Measurements from ENCODE around the gene CPT2. TPM values are rescaled to one million over a fixed set of nuclear protein-coding genes. Genes with fewer than 3 reads are reported as not detected.
A peak's percentile ranks its signal among the peaks of the same experiment; 100 is the strongest.

CPT2 gene
- total RNA-seq, 4 donors from 2014 or later, result 27.3 to 84.8 (median 50.2) TPM

DNA sequence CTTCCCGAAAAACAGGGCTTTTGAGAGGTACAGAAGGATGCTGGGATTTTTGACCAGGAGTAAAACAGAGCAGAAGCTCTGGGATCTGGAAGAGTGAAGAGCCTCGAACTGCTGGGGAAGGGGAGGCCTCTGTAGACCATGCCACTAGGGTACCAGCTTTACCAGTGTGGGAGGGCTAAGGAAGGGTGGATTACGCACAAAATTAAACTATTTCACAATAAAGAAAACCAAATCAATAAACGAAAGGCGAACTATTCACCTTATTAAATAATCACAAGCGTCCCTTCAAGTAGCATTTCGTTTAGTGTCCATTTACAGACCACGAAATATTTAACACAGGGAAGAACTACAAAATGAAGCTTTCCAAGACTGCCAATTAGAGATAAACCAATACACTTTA, 23.1 kb downstream of the CPT2 start:
- H3K4me3 ChIP-seq, result peak overlapping the region; percentile 48 to 72 (median 67)
- in situ Hi-C loops (cut with MboI; ENCODE audit: low pct_ligation_motif_present in 1 of 4, low pct_unique_long_range_greater_than_20kb in 1 of 4, low sequenced_read_pairs in 3 of 4) (no loop called here), intact Hi-C loops (cut with DNase I; ENCODE audit: low total_unique reads) (no loop called here)
- peaks cover 12 to 16% (median 14%) of the 10 kb centered on the region in 4 donors for H3K4me1 ChIP-seq
- no peaks in the 10 kb centered on the region for H3K36me3 ChIP-seq
- DNase-seq, result no peak
- WGBS, 2 donors (ENCODE audit: low coverage in 1 of 2), result 18 to 22% methylated on average over 8 of the region's 8 CpGs
- H3K9me3 ChIP-seq, result no peaks in the 10 kb centered on the region
- peak overlapping the region; percentile 92 to 96 (median 94) for H3K27ac ChIP-seq
- no peaks in the 10 kb centered on the region for H3K27me3 ChIP-seq
- TF ChIP-seq POLR2A (IDR thresholded peaks at IDR 0.05) (no peak), POLR2AphosphoS5 (IDR thresholded peaks at IDR 0.05) (no peak), EP300 (IDR thresholded peaks at IDR 0.05; ENCODE audit: low read depth) (no peak)
- TF ChIP-seq, protein P1, sequence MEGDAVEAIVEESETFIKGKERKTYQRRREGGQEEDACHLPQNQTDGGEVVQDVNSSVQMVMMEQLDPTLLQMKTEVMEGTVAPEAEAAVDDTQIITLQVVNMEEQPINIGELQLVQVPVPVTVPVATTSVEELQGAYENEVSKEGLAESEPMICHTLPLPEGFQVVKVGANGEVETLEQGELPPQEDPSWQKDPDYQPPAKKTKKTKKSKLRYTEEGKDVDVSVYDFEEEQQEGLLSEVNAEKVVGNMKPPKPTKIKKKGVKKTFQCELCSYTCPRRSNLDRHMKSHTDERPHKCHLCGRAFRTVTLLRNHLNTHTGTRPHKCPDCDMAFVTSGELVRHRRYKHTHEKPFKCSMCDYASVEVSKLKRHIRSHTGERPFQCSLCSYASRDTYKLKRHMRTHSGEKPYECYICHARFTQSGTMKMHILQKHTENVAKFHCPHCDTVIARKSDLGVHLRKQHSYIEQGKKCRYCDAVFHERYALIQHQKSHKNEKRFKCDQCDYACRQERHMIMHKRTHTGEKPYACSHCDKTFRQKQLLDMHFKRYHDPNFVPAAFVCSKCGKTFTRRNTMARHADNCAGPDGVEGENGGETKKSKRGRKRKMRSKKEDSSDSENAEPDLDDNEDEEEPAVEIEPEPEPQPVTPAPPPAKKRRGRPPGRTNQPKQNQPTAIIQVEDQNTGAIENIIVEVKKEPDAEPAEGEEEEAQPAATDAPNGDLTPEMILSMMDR (IDR thresholded peaks at IDR 0.05), result no peak

- Histone ChIP-seq H3K36me3 (no peaks in the 10 kb centered on the region), H3K27ac (peak within 1 kb of the TSS; percentile 92 to 96 (median 94)), H3K9me3 (no peaks in the 10 kb centered on the region), H3K27me3 (no peaks in the 10 kb centered on the region), H3K4me1 (peaks cover 12 to 16% (median 14%) of the 10 kb centered on the region in 4 donors), H3K4me3 (peak within 1 kb of the TSS; percentile 48 to 72 (median 67))
- TF ChIP-seq, protein P1 (IDR thresholded peaks at IDR 0.05), result no peak
- TF ChIP-seq POLR2AphosphoS5 (IDR thresholded peaks at IDR 0.05) (peak; percentile 78 to 97 (median 95)), POLR2A (IDR thresholded peaks at IDR 0.05) (peak; percentile 96)
- 0 to 1% methylated on average over 8 to 38 of the region's 61 CpGs for WGBS, 2 donors (ENCODE audit: low coverage in 1 of 2)
- in situ Hi-C loops (cut with MboI; ENCODE audit: low pct_ligation_motif_present in 1 of 4, low pct_unique_long_range_greater_than_20kb in 1 of 4, low sequenced_read_pairs in 3 of 4), result no loop called here
- peak; percentile 96 for DNase-seq
- intact Hi-C loops (cut with DNase I; ENCODE audit: low total_unique reads), result no loop called here
These were observed 23.7 kb downstream of the CPT2 start, which contains the start of gene CZIB for GRCh38 chr1:53220171-53220961. Gene CZIB, minus strand, starts transcription at chr1:53220634. Its CDS starts 59 bp downstream, at chr1:53220575.

GRCh38 chr1:53220962-53221286, 24.3 kb downstream of the CPT2 start:
- in situ Hi-C loops (cut with MboI; ENCODE audit: low pct_ligation_motif_present in 1 of 4, low pct_unique_long_range_greater_than_20kb in 1 of 4, low sequenced_read_pairs in 3 of 4), result no loop called here
- TF ChIP-seq EP300 (IDR thresholded peaks at IDR 0.05; ENCODE audit: low read depth) (no peak), POLR2A (IDR thresholded peaks at IDR 0.05) (no peak), POLR2AphosphoS5 (IDR thresholded peaks at IDR 0.05) (no peak)
- TF ChIP-seq, protein P1 (IDR thresholded peaks at IDR 0.05), result no peak
- Histone ChIP-seq H3K4me3 (peak overlapping the region; percentile 48 to 72 (median 67)), H3K27ac (peak overlapping the region; percentile 92 to 96 (median 94)), H3K36me3 (no peaks in the 10 kb centered on the region), H3K9me3 (no peaks in the 10 kb centered on the region), H3K4me1 (peaks cover 12 to 16% (median 14%) of the 10 kb centered on the region in 4 donors), H3K27me3 (no peaks in the 10 kb centered on the region)
- 46 to 50% methylated on average over 3 of the region's 3 CpGs for WGBS, 2 donors (ENCODE audit: low coverage in 1 of 2)
- DNase-seq, result no peak
- intact Hi-C loops (cut with DNase I; ENCODE audit: low total_unique reads), result no loop called here

- WGBS, 2 donors (ENCODE audit: low coverage in 1 of 2), result 41% methylated on average over 8 of the region's 8 CpGs; no CpG with 5 or more reads in 1 of the 2 donors
- Histone ChIP-seq H3K4me1 (peaks cover 12 to 28% (median 19%) of the 10 kb centered on the region in 4 donors), H3K36me3 (peaks cover 0 to 23% (median 6%) of the 10 kb centered on the region in 4 donors), H3K4me3 (peak overlapping the region; percentile 71 to 93 (median 84)), H3K9me3 (no peaks in the 10 kb centered on the region), H3K27me3 (no peaks in the 10 kb centered on the region), H3K27ac (peak overlapping the region; percentile 76 to 89 (median 81))
- intact Hi-C loops (cut with DNase I; ENCODE audit: low total_unique reads), result no loop called here
- no peak for DNase-seq
- in situ Hi-C loops (cut with MboI; ENCODE audit: low pct_ligation_motif_present in 1 of 4, low pct_unique_long_range_greater_than_20kb in 1 of 4, low sequenced_read_pairs in 3 of 4), result no loop called here
- no peak for TF ChIP-seq POLR2A (IDR thresholded peaks at IDR 0.05)
- TF ChIP-seq, protein P1 (IDR thresholded peaks at IDR 0.05), result no peak
- TF ChIP-seq POLR2AphosphoS5 (IDR thresholded peaks at IDR 0.05), result no peak
- no peak for TF ChIP-seq EP300 (IDR thresholded peaks at IDR 0.05; ENCODE audit: low read depth)
These were observed 41.0 kb downstream of the CPT2 start for GRCh38 chr1:53237638-53238037.

Measured in transverse colon (tissue), 4 donors.